ENCODE results near the gene ZDHHC1.

ZDHHC1 gene, protein sequence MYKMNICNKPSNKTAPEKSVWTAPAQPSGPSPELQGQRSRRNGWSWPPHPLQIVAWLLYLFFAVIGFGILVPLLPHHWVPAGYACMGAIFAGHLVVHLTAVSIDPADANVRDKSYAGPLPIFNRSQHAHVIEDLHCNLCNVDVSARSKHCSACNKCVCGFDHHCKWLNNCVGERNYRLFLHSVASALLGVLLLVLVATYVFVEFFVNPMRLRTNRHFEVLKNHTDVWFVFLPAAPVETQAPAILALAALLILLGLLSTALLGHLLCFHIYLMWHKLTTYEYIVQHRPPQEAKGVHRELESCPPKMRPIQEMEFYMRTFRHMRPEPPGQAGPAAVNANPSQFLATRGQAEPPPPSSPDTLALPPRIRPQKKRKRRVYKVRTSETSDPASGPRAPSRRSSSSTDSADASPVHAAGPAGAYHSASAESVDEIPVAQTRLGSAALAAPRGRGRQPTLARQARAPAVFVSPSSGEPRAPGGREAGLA

DNA sequence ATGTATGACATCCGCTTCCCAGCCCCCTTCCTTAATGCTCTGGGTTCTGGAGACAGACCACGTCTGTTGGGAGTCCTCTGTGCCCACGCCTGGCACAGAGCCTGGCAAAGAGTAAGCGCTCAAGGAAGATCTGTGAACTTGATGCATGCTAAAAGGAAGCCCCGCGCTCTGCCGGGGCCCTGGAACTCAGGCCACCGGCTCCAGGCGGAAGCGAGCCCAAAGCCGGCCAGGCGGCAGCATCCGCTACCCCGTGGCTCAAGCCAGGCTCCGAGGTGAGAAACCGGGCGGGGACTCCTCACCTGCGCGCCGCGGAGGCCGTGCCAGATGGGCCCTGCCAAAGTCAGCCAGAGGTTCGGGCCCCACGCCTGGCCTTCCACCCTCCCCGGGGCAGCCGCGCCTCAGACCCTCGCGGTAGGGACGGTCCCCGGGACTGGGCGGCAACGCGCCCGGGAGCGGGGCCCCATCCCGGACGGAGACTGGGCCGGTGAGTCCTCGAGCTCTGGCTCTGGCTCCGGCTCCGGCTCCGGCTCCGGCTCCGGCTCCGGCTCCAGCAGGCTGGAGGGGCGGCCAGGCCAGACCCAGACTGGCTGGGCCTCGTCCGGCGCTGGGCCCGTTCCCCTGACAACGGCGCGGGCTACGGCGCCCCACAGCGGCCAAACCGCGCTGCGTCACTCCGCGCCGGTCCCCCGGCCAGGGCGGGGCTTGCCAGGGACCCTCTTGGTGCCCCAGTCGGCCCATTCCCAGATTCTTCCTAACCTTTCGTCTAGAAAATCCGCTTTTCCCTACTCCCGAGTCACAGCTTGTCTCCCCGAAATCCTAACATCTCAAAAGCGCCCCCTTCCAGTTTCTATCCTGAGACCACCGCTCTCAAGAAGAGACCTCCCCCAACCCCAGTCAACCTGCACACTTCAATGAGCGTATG is at the start of gene ZDHHC1:
Gene ZDHHC1, minus strand, starts transcription at position 606 of the 922 bp plus-strand sequence. CDS start 8,702 bp downstream, outside the sequence.
- TF ChIP-seq GATA2 (IDR thresholded peaks at IDR 0.05; ENCODE audit: low read depth, low read length): no peak
- no peak for TF ChIP-seq GATA3 (IDR thresholded peaks at IDR 0.05; ENCODE audit: low read depth, low read length)

DNA sequence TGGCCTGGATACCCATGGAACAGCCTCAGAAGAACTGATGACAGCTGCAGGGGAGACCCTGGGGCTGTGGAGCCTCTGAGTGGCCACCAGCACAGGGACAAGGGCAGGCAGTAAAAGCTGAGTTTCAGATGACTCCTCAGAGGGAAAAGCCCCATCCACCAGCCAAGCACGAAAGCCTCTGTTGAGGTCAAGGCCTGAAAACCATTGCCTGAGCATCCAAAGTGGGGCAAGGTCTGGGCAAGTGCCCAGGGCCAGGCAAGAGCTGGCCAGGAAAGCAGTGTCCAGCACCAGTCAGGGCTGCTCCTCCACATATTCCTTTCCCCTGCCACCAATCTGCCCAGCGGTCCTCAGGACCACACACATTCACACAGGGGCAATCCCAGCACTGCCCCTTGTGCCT is 48.3 kb upstream of the ZDHHC1 start:
- TF ChIP-seq GATA3 (IDR thresholded peaks at IDR 0.05; ENCODE audit: low read depth, low read length) (no peak), GATA2 (IDR thresholded peaks at IDR 0.05; ENCODE audit: low read depth, low read length) (no peak)

DNA sequence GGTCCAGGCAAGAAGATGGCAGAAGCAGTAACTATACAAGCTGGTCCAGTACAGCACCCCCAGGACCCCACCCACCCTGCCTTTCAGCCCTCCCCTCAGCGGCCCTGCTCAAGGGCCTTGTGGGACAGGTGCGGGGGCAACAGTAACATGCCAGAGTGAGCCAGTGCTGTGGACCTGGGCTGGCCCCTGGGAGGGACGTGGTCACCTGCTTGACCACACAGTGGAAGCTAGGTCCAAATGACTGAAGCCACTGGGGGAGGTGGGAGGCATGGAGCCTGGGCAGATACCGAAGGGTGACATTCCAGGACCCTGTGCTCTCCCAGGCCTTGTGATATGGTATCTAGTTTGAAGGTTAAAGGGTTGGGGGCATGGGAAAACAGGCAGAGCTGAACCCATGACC is 47.4 kb upstream of the ZDHHC1 start:
- TF ChIP-seq GATA2 (IDR thresholded peaks at IDR 0.05; ENCODE audit: low read depth, low read length) (no peak), GATA3 (IDR thresholded peaks at IDR 0.05; ENCODE audit: low read depth, low read length) (no peak)

DNA sequence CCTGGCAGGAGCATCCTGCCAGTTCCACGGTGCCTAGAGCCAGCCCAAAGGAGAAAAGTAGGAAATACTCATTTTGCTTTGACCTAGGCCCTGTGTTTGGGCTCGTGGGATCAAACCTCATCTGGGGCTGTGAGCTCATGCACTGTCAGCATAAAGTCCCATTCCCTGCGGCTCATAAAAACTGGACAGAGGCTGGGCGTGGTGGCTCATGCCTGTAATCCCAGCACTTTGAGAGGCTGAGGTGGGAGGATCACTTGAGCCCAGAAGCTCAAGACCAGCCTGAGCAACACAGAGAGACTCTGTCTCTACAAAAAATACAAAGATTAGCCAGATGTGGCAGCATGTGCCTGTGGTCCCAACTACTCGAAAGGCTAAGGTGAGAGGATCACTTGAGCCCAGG is 46.8 kb upstream of the ZDHHC1 start:
- TF ChIP-seq GATA3 (IDR thresholded peaks at IDR 0.05; ENCODE audit: low read depth, low read length): no peak
- no peak for TF ChIP-seq GATA2 (IDR thresholded peaks at IDR 0.05; ENCODE audit: low read depth, low read length)

DNA sequence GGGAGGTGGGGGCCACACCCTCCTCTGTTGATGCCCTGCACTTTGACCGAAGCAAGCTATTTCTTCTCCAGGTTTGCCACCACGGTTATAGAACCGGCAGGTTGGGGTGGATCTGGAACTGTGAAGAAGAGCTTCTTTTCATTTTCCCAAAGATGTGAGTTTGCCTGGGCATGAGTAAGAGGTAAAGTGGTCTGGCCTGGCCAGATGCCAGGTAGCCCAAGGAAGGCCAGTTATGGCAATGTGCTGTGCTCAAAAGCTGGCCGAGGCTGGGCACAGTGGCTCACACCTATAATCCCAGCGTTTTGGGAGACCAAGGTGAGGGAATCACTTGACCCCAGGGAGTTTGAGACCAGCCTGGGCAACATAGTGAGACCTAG is 46.0 kb upstream of the ZDHHC1 start:
- TF ChIP-seq GATA3 (IDR thresholded peaks at IDR 0.05; ENCODE audit: low read depth, low read length): no peak
- no peak for TF ChIP-seq GATA2 (IDR thresholded peaks at IDR 0.05; ENCODE audit: low read depth, low read length)

DNA sequence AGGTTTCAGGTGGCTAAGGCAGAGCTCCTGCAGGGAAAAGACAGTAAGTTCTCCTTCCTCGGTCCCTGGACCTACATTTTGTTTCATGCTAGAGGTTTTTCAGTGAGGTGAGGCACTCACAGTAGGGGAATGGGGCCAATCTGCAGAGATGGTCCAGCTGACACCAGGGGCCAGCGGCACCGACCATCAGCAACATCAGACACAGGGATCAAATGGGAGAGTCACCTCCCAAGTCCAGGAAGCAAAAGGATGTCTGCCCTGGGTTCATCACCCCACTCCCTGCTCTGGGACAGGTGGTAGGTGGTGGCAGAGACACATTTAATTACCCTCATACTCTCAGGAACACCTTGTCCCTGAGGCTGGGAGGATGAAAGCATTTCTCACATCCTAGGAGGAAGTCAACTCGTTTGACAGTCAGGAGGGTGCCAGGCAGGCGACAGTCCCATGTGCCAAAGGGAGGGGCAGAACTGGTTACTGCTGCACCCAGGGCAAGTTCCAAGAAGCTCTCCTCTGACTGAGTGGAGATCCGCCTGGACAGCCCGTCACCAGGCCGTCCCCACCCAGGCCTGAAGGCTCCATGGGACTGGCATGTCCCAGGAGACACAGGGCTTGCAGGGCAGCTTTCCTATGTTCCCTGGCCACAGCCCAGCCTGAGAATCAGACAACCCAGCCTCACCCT is 45.5 kb upstream of the ZDHHC1 start:
- TF ChIP-seq GATA3 (IDR thresholded peaks at IDR 0.05; ENCODE audit: low read depth, low read length): no peak
- no peak for TF ChIP-seq GATA2 (IDR thresholded peaks at IDR 0.05; ENCODE audit: low read depth, low read length)

DNA sequence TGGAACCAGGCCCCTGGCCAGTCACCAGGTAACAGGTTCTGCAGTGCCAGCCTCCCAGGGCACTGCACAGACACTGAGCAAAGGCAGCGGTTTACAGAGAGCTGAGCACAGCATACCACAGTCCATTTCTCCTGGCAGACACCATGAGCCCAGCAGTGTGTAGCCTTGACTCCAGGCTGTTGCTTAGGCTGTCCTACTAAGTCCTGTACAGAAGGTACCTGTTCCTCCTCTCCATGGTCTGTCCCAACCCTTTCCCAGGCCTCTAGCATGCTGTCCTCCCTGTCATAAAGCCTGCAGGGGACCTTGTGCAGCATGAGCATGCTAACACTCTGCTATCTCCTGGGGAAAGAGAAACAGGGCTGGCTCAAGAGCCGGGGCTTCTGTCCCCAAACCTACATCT is 44.7 kb upstream of the ZDHHC1 start:
- no peak for TF ChIP-seq GATA2 (IDR thresholded peaks at IDR 0.05; ENCODE audit: low read depth, low read length)
- TF ChIP-seq GATA3 (IDR thresholded peaks at IDR 0.05; ENCODE audit: low read depth, low read length): no peak

DNA sequence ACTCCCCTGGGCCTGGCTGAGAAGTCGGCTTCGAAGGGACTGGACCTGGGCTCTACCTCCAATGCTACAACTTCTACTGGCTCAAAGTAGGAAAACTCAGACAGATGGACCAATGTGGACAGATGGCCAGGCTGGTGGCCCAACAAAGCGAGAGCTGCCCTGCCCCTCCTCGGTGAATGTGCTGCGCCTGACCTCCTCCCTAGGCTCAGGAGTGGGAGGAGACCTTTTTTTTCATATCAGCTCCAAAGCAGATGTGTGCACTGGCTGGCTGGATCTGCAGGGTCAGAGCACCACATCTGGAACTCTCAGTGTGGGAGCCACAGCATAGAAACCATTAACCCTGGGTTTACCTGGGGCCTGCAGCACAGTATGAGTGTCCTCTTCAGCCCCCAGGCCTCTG is 43.9 kb upstream of the ZDHHC1 start:
- TF ChIP-seq GATA3 (IDR thresholded peaks at IDR 0.05; ENCODE audit: low read depth, low read length) (no peak), GATA2 (IDR thresholded peaks at IDR 0.05; ENCODE audit: low read depth, low read length) (no peak)

DNA sequence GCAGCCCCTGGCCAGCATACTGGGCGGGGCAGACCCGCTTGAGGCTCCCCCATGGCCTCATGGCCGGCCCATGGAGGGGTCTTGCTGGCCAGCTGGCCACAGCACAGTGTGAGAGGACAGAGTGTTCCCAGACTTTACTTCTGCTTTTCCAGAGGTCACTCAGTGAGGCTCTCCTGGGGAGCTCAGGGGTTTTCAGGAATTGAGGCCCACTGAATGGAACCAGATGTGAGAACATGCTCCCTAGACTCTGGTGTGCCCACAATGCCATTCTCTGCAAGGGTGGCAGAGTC is 43.5 kb upstream of the ZDHHC1 start:
- TF ChIP-seq GATA2 (IDR thresholded peaks at IDR 0.05; ENCODE audit: low read depth, low read length) (no peak), GATA3 (IDR thresholded peaks at IDR 0.05; ENCODE audit: low read depth, low read length) (no peak)

DNA sequence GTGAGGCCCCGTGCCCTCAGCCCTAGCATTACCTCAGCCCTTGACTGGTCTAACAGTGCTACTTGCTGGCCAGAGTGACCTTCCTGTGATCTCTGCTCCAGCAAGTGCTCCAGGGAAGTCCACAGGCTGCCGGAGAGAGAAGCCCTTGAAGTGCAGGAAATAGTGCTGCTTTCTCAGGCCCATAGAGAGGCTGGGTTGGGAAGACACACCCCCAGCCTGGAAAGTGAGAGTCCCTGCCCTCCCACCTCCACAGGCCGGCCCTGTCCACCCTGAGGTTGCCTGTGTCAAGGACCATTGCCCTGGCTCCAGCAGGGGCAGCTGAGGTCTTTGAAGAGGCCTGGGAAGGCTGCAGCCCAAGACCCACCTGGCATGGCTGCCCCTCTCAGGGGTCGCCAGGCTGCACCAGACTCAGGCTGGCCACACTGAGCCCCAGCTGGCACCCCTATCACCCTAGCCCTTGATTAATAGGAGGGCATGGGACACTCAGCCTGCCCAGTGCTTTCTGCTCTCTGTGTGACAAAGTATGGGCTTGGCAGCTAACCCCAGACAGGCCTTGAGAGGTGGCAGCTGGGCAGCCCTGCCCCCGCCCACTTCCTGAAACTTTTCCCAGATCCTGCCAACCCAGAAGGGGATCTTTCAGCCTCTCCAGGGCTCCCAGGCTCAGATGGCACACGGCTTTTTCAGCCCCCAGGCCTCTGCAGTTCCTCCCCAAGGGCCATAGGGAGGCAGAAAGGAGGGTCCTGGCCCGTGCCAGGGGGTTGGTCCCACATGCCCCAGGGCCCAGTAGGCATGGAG is 43.0 kb upstream of the ZDHHC1 start:
- TF ChIP-seq GATA3 (IDR thresholded peaks at IDR 0.05; ENCODE audit: low read depth, low read length) (no peak), GATA2 (IDR thresholded peaks at IDR 0.05; ENCODE audit: low read depth, low read length) (no peak)

DNA sequence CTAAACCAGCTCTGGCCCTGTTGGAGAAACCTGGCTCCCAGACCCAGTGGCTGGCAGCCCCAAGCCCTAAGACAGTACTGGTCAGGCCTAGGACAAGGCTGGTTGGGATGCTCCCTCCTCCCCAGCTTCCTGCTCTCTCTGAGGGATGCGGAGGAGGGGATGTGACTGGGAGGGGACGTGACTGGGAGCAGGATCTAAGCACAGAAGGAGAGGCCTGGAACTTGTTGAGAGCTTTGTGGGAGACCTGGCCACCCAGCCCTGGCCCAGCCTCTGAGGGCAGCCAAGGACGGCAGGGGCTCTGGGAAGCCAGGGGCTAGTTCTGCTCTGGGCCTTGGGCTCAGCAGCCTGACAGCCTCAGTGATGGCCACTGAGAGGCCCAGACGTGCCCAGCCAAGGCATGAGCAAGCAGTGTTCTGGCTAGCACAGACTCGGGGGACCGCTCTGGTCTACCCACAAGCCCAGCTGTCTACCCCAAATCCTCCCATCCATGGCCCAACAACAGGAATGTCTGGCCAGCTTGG is 41.9 kb upstream of the ZDHHC1 start:
- no peak for TF ChIP-seq GATA3 (IDR thresholded peaks at IDR 0.05; ENCODE audit: low read depth, low read length)
- TF ChIP-seq GATA2 (IDR thresholded peaks at IDR 0.05; ENCODE audit: low read depth, low read length): no peak

DNA sequence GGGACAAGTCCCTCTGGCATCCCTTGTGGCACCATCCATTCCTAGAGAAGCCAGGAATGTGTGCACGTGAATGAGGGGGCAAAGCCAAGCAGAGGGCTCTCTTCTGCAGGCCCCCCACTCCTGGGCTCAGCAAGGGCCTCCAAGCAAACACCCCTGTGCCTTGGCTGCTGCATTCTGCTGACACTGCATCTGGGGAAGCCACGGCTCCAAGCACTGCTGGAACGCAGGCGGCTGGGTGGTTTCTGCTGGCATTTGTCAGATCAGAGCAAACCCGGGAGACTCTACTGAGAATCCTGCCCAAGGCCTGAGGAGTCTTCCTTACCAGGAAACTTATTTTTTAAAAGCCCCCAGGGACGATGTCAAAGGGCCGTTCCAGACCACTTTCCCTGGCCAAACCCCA is 41.3 kb upstream of the ZDHHC1 start:
- TF ChIP-seq GATA2 (IDR thresholded peaks at IDR 0.05; ENCODE audit: low read depth, low read length): no peak
- no peak for TF ChIP-seq GATA3 (IDR thresholded peaks at IDR 0.05; ENCODE audit: low read depth, low read length)

DNA sequence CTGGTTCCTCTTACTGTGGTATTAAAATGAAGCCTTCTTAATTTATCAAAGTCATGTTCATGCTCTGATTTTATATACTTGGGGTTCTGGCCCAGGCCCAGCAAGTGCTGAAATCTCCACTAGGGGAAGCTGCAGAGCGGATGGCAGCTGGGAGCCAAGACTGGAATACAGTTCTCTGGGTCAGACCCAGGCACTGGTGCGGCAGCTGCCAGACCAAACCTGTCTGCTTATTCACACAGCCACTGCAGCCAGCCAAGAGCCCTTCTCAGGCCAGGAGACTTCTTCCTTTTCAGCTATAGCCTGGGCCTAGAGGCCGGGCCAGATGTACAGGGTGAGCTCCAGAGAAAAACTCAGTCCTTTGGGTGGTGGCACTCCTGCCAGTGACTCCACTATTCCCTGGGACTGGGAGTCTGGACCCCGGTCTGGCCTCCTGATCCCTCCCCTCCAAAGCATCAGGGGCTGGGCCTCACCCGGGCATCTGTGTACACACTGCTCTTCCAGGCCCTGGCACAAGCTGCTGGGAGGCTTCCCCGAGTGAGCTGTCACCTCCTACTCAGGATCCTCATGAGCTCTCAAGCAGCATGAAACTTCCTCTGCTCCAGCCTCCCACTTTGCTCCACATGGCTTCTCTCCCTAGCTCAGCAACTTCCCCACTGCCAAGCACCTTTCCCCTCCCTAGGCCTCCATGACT is 40.3 kb upstream of the ZDHHC1 start:
- TF ChIP-seq GATA2 (IDR thresholded peaks at IDR 0.05; ENCODE audit: low read depth, low read length) (no peak), GATA3 (IDR thresholded peaks at IDR 0.05; ENCODE audit: low read depth, low read length) (no peak)
